Fibroblast of lung (primary cell): ENCODE measurements around the gene GNAO1. TPM values are rescaled to one million over a fixed set of nuclear protein-coding genes. Genes with fewer than 3 reads are reported as not detected.

Experiments used
- DNase-seq, 2 donors: peaks; one replicate each; pipeline versions ENCODE4 v3.0.0 to v3.0.0-alpha.2; 2010; ENCODE audit warnings: low read depth in 2 of 2
- H2AFZ ChIP-seq: 2 replicates; pipeline ENCODE4 v1.5.1; 2012; ENCODE audit warnings: low read length, control low read depth, inconsistent platforms
- H3K27ac ChIP-seq: 2 replicates; pipeline ENCODE4 v1.5.1; 2011; ENCODE audit warnings: low read length, control low read depth; ENCODE audit not compliant: insufficient read depth
- H3K27me3 ChIP-seq: 2 replicates; pipeline ENCODE4 v1.5.1; 2011; ENCODE audit warnings: mild to moderate bottlenecking, low read length; ENCODE audit not compliant: control insufficient read depth, insufficient read depth
- H3K36me3 ChIP-seq: 2 replicates; pipeline ENCODE4 v1.5.1; 2011; ENCODE audit warnings: low read length; ENCODE audit not compliant: control insufficient read depth, insufficient read depth
- H3K4me1 ChIP-seq: 2 replicates; pipeline ENCODE4 v1.5.1; 2011; ENCODE audit warnings: low read length; ENCODE audit not compliant: control insufficient read depth, insufficient read depth; ENCODE audit errors: extremely low read depth
- H3K4me2 ChIP-seq: 2 replicates; pipeline ENCODE4 v1.5.1; 2011; ENCODE audit warnings: low read length, control low read depth; ENCODE audit not compliant: insufficient read depth; ENCODE audit errors: extremely low read depth
- H3K4me3 ChIP-seq, 4 experiments: fragments of 200-600 bp in 1 of 4; sonication (generic) in 1 of 4; replicated peaks in 1 of 4; 2 replicates each; pipeline ENCODE4 v1.5.1; 2011 to 2016; ENCODE audit warnings: low read length in 4 of 4, low read depth in 3 of 4, mild to moderate bottlenecking in 3 of 4, control low read depth in 2 of 4, inconsistent platforms in 1 of 4, mixed read lengths in 1 of 4; ENCODE audit not compliant: insufficient read depth in 1 of 4; ENCODE audit errors: control extremely low read depth in 1 of 4
- H3K79me2 ChIP-seq: 2 replicates; pipeline ENCODE4 v1.5.1; 2012; ENCODE audit warnings: mild to moderate bottlenecking, low read length, inconsistent platforms; ENCODE audit not compliant: control insufficient read depth, insufficient read depth
- H3K9ac ChIP-seq: 2 replicates; pipeline ENCODE4 v1.5.1; 2011; ENCODE audit warnings: mild to moderate bottlenecking, low read length, control low read depth; ENCODE audit not compliant: insufficient read depth
- H3K9me3 ChIP-seq: 2 replicates; pipeline ENCODE4 v1.5.1; 2012; ENCODE audit warnings: low read depth, low read length; ENCODE audit not compliant: control insufficient read depth, insufficient read depth
- H4K20me1 ChIP-seq: 2 replicates; pipeline ENCODE4 v1.5.1; 2011; ENCODE audit warnings: low read length; ENCODE audit not compliant: control insufficient read depth, insufficient read depth; ENCODE audit errors: extremely low read depth
- CTCF ChIP-seq, 2 donors: IDR thresholded peaks in 1 of 2; conservative IDR thresholded peaks in 1 of 2; 1 replicate in 1 of 2; 2 replicates in 1 of 2; pipeline ENCODE4 v1.5.1; 2011 to 2012; ENCODE audit warnings: low read length in 2 of 2, control low read depth in 1 of 2, inconsistent platforms in 1 of 2, low read depth in 1 of 2, mild to moderate bottlenecking in 1 of 2
- EZH2 ChIP-seq: IDR thresholded peaks from 2 replicates; pipeline ENCODE4 v1.5.1; 2012; ENCODE audit warnings: low read length, control low read depth, mild to moderate bottlenecking; ENCODE audit errors: missing control alignments
- polyA plus RNA-seq, 2 donors: library from polyadenylated mRNA; depleted of rRNA in 1 of 2; stranded (reverse) in 1 of 2; unstranded in 1 of 2; fragments of >200 nt; gene quantifications; 2 replicates each; pipeline ENCODE4 v1.2.1, GENCODE V29; 2011 to 2012; ENCODE audit warnings: missing spikeins in 1 of 2
- total RNA-seq: library from RNA; depleted of rRNA; stranded (reverse); fragments of >200 nt; gene quantifications from 2 replicates; pipeline ENCODE4 v1.2.1, GENCODE V29; 2014

Gene GNAO1
- total and polyA plus RNA-seq, 2 donors (not counting 1 experiment from before 2014, with no cell fraction given), result 0.14 to 0.17 TPM

GRCh38 chr16:56195151-56195550 lies 3.9 kb downstream of the GNAO1 start:
- Histone ChIP-seq H2AFZ (no peak overlapping the region), H3K4me2 (no peak overlapping the region), H3K4me3 (no peak overlapping the region), H4K20me1 (no peaks in the 10 kb centered on the region), H3K36me3 (no peaks in the 10 kb centered on the region), H3K4me1 (no peaks in the 10 kb centered on the region), H3K27ac (no peak overlapping the region), H3K9me3 (no peaks in the 10 kb centered on the region), H3K9ac (no peak overlapping the region), H3K27me3 (peaks cover 30% of the 10 kb centered on the region), H3K79me2 (no peaks in the 10 kb centered on the region)
- TF ChIP-seq EZH2 (no peak), CTCF (conservative IDR thresholded peaks at IDR 0.05 in 1 of 2, IDR thresholded peaks at IDR 0.05 in 1 of 2; ENCODE audit: low read depth in 1 of 2, low read length in 2 of 2) (no peak)
- DNase-seq, result peak in 1 of 2 donors; percentile 3

DNA sequence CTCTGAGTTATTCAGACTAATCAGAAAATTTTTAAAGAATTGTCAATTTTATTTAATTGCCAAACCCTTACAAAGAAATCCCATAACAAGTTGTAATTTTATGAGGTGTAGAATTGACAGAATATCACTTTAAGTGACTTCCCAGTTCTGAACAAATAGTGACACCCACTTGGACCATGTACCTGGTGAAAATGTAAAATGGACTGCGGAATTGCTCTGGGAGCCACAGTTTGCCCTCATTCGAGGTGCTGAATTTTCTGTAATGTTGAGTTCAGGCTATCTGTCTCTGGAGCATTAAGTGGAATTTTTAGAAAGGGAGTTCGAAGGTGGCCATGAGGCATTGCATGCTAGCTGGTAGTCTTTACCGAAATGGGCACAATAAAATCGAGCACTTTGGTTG lies 5.1 kb downstream of the GNAO1 start:
- Histone ChIP-seq H4K20me1 (no peaks in the 10 kb centered on the region), H3K27ac (no peak overlapping the region), H3K4me2 (no peak overlapping the region), H3K4me3 (no peak overlapping the region), H3K9me3 (no peaks in the 10 kb centered on the region), H3K4me1 (no peaks in the 10 kb centered on the region), H3K27me3 (peaks cover 26% of the 10 kb centered on the region), H3K9ac (no peak overlapping the region), H2AFZ (no peak overlapping the region), H3K79me2 (no peaks in the 10 kb centered on the region), H3K36me3 (no peaks in the 10 kb centered on the region)
- TF ChIP-seq EZH2 (no peak), CTCF (conservative IDR thresholded peaks at IDR 0.05 in 1 of 2, IDR thresholded peaks at IDR 0.05 in 1 of 2; ENCODE audit: low read depth in 1 of 2, low read length in 2 of 2) (no peak)
- no peak for DNase-seq

- Histone ChIP-seq H3K9me3 (no peaks in the 10 kb centered on the region), H3K27me3 (peaks cover 26% of the 10 kb centered on the region), H2AFZ (no peak overlapping the region), H3K9ac (no peak overlapping the region), H3K4me3 (no peak overlapping the region), H4K20me1 (no peaks in the 10 kb centered on the region), H3K36me3 (no peaks in the 10 kb centered on the region), H3K4me1 (no peaks in the 10 kb centered on the region), H3K27ac (no peak overlapping the region), H3K79me2 (no peaks in the 10 kb centered on the region), H3K4me2 (no peak overlapping the region)
- no peak for DNase-seq
- TF ChIP-seq EZH2 (no peak), CTCF (conservative IDR thresholded peaks at IDR 0.05 in 1 of 2, IDR thresholded peaks at IDR 0.05 in 1 of 2; ENCODE audit: low read depth in 1 of 2, low read length in 2 of 2) (no peak)
Observed at GRCh38 chr16:56197192-56197992, 6.1 kb downstream of the GNAO1 start.
